M059J (cell line): ENCODE data around the gene ZNF480. TPM values are rescaled to one million over a fixed set of nuclear protein-coding genes. Genes with fewer than 3 reads are reported as not detected.
A peak's percentile ranks its signal among the peaks of the same experiment; 100 is the strongest.
"Not testable (repeated sequence)": the region's sequence is repeated elsewhere in the genome, so short reads cannot be mapped to it uniquely, and the experiment has no call there.

Experiments
- DNase-seq: peaks from one replicate; pipeline ENCODE4 v3.0.0-alpha.2; 2012; ENCODE audit warnings: low read depth
- total RNA-seq: library from RNA; depleted of rRNA; stranded (reverse); fragments of >200 nt; shearing (Covaris generic); gene quantifications from 2 replicates; pipeline ENCODE4 v1.2.3, GENCODE V29; 2014; rRNA removed

ZNF480 gene
- total RNA-seq, 1 experiment from 2014 or later, result 10.2 TPM

DNA sequence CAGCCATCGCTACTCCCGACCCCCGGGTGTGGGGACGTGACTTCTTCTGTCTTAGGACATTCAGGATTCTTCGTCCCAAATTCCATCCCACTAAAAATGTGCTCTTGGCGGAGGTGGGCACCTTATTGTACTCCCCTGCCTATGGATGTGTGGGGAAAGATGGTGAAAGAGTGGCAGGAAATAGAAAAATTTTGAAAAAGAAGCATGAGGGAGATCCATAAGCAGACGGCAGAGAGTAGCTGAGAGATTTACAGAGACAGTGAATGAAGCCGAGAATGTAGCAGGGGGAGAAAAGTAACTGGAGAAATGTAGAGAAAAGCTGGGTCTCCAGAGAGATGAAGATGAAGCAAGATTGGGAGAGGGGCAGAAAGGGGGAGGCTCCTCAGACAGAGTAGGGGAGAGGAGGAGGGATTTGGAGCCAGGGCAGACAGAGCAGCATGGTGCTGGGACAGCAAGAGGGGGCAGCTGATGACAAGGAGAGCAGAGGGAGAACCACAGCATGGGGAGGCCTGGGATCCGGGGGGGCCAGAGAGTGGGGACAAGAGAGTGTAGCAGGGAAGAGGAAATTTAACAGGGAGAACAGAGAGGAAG, 39.9 kb downstream of the ZNF480 start:
- DNase-seq, result no peak

DNA sequence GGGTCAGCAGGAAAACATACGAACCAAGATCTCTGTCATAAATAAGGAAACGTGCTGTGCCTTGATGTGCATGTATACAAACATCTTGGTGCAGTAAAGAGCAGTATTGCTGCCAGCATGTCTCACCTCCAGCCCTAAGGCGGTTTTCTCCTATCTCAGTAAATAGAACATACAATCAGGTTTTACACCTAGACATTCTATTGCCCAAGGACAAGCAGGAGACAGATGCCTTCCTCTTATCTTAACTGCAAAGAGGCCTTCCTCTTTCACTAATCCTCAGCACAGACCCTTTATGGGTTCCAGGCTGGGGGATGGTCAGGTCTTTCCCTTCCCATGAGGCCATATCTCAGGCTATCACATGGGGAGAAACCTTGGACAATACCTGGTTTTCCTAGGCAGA, 42.1 kb downstream of the ZNF480 start:
- not testable (repeated sequence) for DNase-seq

DNA sequence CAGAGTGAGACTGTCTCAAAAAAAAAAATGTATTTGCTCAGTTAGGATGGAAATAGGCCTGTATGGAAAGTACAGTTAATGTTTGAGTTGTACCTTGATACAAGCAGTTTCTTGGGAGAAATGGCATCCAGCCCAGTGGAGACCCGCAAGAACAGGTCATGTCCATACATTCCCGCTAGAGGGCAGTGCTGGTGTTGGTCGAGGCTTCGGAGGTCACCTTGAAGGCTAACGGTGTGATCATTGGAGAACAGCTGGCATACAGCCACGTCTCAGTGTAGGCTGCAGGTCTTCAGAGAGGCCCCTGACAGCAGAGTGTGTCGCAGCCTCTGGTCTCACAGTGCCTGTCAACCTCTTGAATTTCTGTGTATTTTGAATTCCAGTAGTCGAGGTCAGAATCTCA, 46.6 kb downstream of the ZNF480 start:
- DNase-seq, result peak; percentile 16

DNA sequence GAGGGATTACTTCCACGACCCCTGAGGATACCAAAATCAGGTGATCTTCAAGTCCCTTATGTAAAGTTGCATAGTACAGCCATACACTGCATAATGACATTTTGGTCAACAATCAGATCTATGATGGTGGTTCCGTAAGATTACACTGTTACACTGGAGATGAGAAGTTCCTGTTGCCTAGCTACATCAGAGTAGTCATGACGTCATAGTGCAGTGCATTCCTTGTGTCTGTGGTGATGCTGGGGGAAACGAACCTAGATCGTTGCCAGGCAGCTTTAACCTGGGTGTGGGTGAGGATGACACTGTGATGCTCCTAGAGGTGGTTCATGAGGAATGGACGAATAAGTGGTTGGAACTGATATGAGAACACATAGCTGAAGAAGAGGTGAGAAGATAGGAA, 48.2 kb downstream of the ZNF480 start:
- no peak for DNase-seq

DNA sequence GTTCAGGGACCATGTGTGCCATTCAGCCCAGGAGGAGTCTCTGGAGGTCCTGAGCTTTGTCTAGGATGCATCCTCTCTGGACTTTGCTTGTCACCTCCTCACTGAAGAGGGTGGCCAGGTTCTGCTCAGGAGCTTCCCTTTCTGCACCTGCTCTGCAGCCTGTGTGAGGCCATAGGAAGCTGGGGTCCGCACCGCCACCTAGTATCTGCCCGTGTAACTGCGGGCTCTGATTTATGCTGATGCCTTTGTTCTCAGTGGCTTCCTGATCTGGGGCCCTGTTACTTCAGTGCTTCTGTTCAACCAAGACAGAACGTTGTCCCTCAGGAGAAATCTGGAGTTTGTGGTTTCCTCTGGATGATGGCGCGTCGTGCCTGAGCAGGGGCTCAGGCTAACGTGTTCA, 54.5 kb downstream of the ZNF480 start:
- DNase-seq, result no peak

DNA sequence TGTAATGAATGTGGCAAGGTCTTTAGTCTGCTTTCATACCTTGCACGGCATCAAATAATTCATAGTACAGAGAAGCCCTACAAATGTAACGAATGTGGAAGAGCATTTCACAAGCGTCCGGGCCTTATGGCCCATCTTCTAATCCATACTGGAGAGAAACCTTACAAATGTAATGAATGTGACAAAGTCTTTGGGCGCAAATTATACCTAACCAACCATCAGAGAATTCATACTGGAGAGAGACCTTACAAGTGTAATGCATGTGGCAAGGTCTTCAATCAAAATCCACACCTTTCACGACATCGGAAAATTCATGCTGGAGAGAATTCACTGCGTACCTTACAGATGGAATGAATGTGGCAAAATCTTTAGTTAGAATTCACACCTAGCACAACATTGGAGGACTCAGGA, 69.5 kb downstream of the ZNF480 start:
- DNase-seq, result no peak

DNA sequence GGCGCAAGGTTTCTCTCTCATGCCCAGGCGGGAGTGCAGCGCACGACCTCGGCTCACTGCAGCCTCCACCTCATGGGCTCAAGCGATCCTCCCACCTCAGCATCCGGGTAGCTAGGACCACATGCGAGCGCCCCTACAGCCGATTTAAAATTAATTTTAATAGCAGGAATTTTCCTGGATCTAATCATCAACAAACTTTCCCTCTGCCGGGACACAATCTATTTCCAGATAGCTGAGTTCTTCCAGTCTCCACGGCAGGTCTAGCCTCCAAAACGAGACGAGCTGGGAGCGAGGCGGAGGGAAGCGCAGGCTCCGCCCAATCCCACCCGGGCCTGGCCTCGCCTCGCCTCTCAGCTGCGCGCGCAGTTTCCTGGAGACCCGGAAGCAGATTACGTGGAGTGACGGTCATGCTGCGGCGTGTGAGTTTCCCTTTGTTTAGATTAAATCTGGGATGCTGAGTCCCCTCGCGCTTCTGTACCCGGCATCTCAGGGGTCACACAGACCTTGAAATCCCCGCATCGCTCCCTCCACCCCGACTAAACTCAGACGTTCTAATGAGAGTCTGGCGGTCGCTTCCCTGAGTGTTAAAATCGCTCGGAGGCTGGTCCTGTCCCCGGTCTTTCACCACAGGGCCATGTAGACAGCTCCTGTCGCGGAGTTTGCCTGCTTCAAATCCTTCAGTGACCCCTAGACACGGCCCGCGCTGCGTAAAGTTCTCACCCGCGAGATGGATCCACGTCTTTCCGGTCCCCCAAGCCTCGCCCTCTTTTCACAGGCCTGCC, 72.8 kb downstream of the ZNF480 start, which contains the start of gene ZNF880:
Gene ZNF880, plus strand, starts transcription at position 365 of the 782 bp plus-strand sequence. Its CDS starts 43 bp downstream, at position 408.
- DNase-seq, result peak; percentile 87

DNA sequence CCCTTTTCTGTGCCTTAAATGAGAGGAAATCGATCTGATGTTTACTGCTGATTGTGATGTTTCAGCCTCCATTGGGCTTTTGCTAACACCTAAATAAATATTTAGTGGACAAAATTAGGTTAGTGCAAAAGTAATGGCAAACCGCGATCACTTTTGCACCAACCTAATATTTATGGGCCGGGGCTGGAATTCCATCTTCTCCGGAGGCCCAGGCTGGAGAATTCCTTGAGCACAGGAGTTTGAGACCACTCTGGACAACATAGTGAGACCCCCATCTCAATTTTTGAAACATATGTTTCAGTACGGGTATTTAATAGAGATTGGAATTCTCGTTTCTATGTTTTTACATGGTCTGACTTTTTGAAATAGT, 73.4 kb downstream of the ZNF480 start:
- DNase-seq, result no peak

Other genes with a start within 250 kb of the ZNF480 start
- gene ZNF432, start 248.3 kb upstream of the ZNF480 start, total RNA-seq, result 4.5 and 5.1 TPM in 2 replicates
- gene ZNF841, start 201.4 kb upstream of the ZNF480 start, total RNA-seq, result 18.4 and 33.3 TPM in 2 replicates
- gene ZNF616, start 157.2 kb upstream of the ZNF480 start, total RNA-seq, result 8.0 and 8.9 TPM in 2 replicates
- gene ZNF836, start 125.5 kb upstream of the ZNF480 start, total RNA-seq, result 12.0 and 12.8 TPM in 2 replicates
- gene PPP2R1A, start 107.1 kb upstream of the ZNF480 start, total RNA-seq, result 152 and 204 TPM in 2 replicates
- 23.9 and 24.6 TPM in 2 replicates for gene ZNF766, start 27.6 kb upstream of the ZNF480 start, total RNA-seq
- 3.5 and 4.5 TPM in 2 replicates for gene ZNF610, start 39.1 kb downstream of the ZNF480 start, total RNA-seq
- gene ZNF880, start 72.8 kb downstream of the ZNF480 start, total RNA-seq, result 16.5 and 17.0 TPM in 2 replicates
- gene ZNF528, start 100.7 kb downstream of the ZNF480 start, total RNA-seq, result 20.1 and 28.4 TPM in 2 replicates
- not detected in 2 replicates for gene ZNF534, start 132.0 kb downstream of the ZNF480 start, total RNA-seq
- 0.30 and 3.7 TPM in 2 replicates for gene ZNF578, start 156.4 kb downstream of the ZNF480 start, total RNA-seq
- 13.3 and 19.9 TPM in 2 replicates for gene ZNF808, start 230.5 kb downstream of the ZNF480 start, total RNA-seq